ENCODE results near the gene GNAS.
"Not testable (repeated sequence)": the region's sequence is repeated elsewhere in the genome, so short reads cannot be mapped to it uniquely, and the experiment has no call there.

GNAS gene

DNA sequence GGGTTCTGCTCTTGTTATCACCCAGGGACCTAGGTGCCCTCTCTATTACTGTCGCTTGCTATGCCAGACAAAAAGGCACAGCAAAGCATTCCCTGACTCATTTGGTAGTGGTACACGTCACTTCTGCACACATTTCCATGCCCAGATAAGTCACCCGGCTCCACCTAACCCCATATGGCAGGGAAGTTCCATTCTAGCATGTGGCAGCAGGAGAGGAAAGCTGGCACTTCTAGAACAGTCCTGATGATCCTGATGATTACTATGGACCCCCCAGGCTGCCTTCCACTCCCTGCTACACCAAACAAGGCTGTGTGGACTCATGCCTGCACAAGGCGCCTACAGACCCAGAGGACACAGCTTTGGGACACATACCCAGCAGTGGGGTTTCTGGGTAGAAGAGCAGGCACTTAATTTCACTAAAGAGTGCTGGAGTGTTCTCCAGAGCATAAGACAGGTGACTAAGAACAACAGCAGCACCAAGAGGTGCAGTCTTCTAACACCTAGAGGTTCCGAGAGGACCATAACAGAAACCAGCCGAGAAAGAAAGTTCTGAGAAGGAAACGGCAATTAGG, 75.1 kb downstream of the GNAS start:
- DNase-seq, result no peak

GRCh38 chr20:58930496-58930895, 78.0 kb downstream of the GNAS start:
- DNase-seq, result no peak

DNA sequence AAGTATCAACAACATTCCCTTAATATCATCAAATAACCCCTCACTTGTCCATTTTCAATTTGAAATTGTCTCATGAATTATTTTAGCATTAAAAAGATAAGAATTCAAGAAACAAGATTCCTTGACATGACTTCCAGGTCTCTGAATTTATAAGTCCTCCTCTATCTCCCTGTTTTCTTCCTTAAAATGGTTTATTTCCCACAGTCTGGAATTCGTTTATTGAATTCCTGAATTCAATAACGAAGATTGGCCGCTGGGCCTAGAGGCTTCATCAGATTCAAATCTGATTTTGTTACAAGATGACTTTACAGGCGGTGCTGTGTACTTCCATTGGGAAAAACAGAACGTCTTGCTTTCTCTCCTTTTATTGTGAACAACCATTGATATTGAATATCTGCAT, 79.7 kb downstream of the GNAS start:
- no peak for DNase-seq

- no peak for DNase-seq
Measured at GRCh38 chr20:58938078-58938477, 85.6 kb downstream of the GNAS start.

- DNase-seq, result no peak
Measured at GRCh38 chr20:58938541-58938940, 86.0 kb downstream of the GNAS start.

GRCh38 chr20:58941471-58941870, 89.0 kb downstream of the GNAS start:
- DNase-seq, result no peak

DNA sequence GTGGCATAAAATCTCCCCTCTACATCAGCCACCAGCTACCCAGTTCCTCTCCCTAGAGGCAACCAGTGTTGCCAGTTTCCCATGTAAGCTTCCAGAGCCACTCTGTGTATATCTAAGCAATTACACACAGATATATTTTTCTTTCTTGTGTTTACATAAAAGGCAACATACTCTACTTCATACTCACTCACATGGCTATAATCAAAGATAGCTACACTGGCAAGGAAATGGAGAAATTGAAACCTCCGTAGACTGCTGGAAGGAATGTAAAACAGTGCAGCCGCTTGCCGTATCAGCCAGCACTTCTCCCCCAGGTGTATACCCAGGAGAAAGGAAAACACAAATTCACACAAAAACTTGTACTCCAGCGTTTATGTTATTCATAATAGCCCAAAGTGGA, 90.0 kb downstream of the GNAS start:
- no peak for DNase-seq

DNA sequence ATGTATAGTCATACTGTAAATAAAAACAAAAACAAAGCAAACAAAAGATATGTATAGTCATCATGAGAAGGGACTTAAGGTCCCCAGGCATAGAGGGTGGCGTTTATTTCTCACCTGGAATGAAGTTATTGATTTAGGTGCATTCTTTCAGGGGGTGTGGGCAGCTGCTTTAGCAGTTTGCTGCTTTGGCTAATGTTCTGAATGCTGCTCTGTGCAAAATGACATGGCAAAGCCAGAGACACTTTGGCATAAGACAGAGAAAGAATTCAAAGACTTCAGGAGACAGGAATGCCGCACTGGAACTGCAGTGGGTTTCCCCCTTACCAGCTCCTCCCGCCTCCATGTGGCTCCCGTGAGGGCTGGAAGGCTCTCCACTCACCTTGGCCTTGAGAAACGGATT, 92.1 kb downstream of the GNAS start:
- DNase-seq, result no peak

DNA sequence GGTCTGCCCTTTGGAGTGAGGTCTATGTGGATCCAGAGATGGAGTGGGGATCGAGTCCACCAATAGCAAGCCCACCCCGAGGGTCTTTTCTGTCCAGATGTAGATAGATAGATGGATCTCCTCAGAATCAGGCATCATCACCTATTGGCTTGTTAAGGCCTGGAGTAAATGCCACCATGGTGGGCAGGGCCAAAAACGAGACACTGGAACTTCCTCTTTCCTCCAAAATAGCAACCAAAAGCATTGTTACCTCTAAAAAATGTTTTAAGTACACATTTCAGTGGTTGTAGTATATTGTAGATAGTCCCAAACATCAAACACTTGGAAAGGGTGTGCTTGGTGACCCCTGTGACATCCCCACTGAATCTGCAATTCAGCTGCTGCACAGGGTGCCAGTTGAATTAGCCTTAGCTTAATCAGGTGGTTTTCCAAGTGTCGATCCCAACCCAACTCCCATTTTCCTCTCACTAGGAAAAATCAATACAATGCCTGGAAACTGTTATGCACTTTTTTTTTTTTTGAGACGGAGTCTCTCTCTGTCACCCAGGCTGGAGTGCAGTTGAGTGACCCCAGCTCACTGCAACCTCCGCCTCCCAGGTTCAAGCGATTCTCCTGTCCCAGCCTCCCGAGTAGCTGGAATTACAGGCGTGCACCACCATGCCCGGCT, 93.6 kb downstream of the GNAS start:
- no peak for DNase-seq

DNA sequence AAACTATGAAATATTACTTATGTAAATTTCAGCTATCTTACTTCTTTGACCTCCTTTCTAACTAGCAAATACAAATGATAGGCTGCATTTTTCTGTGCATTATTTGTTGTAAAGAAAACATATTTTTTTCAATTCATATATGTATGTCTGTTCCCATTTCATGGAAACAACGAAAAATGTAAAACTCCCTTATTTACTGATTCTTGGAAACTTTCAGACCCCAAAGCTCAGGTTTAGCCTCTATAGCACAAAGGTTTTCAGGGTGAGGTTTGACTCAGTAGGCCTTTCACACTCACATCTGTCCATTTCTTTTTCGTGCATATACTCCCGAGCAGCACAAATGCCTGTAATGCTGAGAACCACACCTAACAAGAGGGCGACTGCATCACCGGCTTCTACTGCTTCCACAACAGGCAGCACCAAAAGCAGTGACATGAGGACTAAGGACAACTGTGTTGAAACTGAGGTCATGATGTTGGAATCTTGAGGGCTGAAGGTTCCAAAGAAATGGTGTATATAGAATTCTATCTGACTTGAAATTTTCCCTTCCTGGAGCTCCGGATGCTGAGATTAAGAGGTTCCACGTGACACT, 95.4 kb downstream of the GNAS start:
- DNase-seq, result not testable (repeated sequence)

DNA sequence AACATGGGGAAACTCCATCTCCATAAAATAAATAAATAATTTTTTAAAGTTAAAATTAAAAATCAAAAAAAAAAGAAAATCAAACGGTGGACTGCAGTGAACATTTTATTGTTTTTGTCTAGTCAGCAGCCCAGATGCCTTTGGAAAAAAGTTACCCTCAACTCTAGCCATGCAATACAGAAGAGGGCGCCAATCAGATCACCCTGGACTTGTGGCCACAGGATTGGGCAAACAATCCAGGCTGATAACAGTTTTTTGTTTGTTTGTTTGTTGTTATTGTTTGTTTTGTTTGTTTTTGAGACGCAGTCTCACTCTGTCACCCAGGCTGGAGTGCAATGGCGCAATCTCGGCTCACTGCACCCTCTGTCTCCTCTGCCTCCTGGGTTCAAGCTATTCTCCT, 98.1 kb downstream of the GNAS start:
- no peak for DNase-seq

GRCh38 chr20:58953050-58953449, 100.5 kb downstream of the GNAS start:
- no peak for DNase-seq

DNA sequence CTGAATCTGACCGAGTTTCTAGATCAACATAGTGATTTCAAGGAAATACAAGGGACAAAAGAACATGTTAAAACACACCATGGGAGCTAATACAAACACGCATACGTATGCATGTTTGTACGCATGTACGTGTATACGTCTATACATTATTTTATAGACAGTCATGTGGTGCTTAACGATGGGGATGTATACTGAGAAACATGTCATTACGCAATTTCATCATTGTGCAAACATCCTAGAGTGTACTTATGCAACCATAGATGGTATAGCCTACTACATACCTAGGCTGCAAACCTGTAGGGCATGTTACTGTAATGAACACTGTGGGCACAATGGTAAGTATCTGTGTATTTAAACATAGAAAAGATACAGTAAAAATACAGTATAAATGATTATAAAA, 103.6 kb downstream of the GNAS start:
- DNase-seq, result no peak

DNA sequence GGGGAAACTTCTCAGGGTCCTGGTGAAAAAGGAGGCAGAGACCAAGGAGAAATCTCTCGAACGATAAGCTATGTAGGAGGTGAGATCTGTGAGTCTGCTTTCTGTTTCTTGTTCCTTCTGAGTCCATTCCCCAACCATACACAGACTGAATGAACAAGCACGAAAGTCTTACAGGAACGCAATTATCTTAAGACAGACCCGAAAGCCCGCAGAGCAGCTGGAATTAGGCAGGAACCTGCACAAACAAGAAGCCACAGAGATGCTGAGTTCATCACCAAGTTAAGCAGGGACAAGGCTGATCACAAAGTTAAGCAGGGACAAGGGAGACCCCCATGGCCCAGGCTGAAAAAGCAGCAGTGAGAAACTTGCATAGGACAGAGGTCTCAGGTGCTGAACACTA, 107.1 kb downstream of the GNAS start:
- DNase-seq, result no peak

All from right kidney (tissue), 1 donor.